ENCODE measurements around the gene RAMP1. TPM values are rescaled to one million over a fixed set of nuclear protein-coding genes. Genes with fewer than 3 reads are reported as not detected.

The RAMP1 gene
- total and polyA plus RNA-seq, 9 of the 15 experiments (the other 6 are each of a cell fraction or from before 2014, with no cell fraction given) = 0.72 to 0.77 TPM; not detected in 7

DNA sequence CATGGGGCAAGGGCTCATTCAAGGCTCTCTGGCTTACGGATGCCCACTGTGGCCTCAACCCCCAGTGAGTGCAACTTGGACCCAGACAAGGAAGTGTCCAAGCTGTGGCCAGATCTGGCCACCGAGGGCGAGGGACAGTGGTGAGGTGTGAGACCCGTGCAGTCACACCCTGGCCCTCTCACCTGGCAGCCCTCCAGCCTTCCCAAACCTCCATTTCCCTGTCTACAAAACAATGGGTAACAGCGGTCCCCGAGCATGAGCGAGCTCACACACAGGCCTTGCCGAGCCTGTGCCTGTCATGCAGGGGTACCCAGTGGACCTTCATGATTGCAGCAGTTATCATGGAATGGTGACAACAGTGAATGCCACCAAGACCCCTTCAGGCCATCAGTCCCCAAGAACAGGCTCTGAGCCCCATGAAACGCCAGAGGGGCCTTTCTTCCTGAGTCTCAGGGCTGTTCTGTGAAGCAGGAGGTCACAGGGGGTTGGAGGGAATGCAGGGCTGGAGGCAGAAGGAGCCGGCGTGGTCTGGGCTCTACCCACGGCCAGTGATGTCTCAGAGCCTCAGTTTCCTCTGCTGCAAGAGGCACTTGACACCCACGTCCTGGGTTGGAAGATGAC is 49.8 kb downstream of the RAMP1 start (continued):
- TF ChIP-seq BACH1 (tag; IDR thresholded peaks at IDR 0.05) (no peak), ZBTB17 (CRISPR knock-in tag; IDR thresholded peaks at IDR 0.05) (no peak), ZC3H4 (CRISPR knock-in tag; IDR thresholded peaks at IDR 0.05; ENCODE audit: borderline replicate concordance) (no peak), PRPF4 (IDR thresholded peaks at IDR 0.05; ENCODE audit: insufficient read depth, low read depth, low read length, poor library complexity, severe bottlenecking) (no peak), BRD9 (IDR thresholded peaks at IDR 0.05; ENCODE audit: low read depth, partially characterized antibody) (no peak), FUS (optimal IDR thresholded peaks at IDR 0.05; ENCODE audit: low read depth, low read length) (no peak), ZNF224 (CRISPR knock-in tag; IDR thresholded peaks at IDR 0.05) (no peak), TBP (optimal IDR thresholded peaks at IDR 0.05; ENCODE audit: low read depth, low read length) (no peak), L3MBTL2 (IDR thresholded peaks at IDR 0.05) (no peak)
- TF ChIP-seq, protein P1, sequence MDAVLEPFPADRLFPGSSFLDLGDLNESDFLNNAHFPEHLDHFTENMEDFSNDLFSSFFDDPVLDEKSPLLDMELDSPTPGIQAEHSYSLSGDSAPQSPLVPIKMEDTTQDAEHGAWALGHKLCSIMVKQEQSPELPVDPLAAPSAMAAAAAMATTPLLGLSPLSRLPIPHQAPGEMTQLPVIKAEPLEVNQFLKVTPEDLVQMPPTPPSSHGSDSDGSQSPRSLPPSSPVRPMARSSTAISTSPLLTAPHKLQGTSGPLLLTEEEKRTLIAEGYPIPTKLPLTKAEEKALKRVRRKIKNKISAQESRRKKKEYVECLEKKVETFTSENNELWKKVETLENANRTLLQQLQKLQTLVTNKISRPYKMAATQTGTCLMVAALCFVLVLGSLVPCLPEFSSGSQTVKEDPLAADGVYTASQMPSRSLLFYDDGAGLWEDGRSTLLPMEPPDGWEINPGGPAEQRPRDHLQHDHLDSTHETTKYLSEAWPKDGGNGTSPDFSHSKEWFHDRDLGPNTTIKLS (IDR thresholded peaks at IDR 0.05; ENCODE audit: borderline replicate concordance, low read depth) = no peak
- TF ChIP-seq, protein P2, sequence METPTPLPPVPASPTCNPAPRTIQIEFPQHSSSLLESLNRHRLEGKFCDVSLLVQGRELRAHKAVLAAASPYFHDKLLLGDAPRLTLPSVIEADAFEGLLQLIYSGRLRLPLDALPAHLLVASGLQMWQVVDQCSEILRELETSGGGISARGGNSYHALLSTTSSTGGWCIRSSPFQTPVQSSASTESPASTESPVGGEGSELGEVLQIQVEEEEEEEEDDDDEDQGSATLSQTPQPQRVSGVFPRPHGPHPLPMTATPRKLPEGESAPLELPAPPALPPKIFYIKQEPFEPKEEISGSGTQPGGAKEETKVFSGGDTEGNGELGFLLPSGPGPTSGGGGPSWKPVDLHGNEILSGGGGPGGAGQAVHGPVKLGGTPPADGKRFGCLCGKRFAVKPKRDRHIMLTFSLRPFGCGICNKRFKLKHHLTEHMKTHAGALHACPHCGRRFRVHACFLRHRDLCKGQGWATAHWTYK (CRISPR knock-in tag; IDR thresholded peaks at IDR 0.05) = no peak
- TF ChIP-seq, protein P3, sequence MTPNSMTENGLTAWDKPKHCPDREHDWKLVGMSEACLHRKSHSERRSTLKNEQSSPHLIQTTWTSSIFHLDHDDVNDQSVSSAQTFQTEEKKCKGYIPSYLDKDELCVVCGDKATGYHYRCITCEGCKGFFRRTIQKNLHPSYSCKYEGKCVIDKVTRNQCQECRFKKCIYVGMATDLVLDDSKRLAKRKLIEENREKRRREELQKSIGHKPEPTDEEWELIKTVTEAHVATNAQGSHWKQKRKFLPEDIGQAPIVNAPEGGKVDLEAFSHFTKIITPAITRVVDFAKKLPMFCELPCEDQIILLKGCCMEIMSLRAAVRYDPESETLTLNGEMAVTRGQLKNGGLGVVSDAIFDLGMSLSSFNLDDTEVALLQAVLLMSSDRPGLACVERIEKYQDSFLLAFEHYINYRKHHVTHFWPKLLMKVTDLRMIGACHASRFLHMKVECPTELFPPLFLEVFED (CRISPR knock-in tag; conservative IDR thresholded peaks at IDR 0.05) = no peak
